Activated T-cell treated with anti-CD3 and anti-CD28 coated beads, Interleukin-2, amount 50 U/mL, for 24 hours (primary cell): ENCODE data around the gene PDZRN3.

ENCODE experiments used
- DNase-seq: peaks from one replicate; pipeline ENCODE4 v3.0.0-alpha.2; 2020
- H3K27ac Mint-ChIP-seq: 2 replicates; pipeline ENCODE4 v1.8.0; 2020; ENCODE audit warnings: mild to moderate bottlenecking, mixed read lengths
- H3K27me3 Mint-ChIP-seq: 2 replicates; pipeline ENCODE4 v1.8.0; 2020; ENCODE audit warnings: mixed read lengths
- H3K36me3 Mint-ChIP-seq: 2 replicates; pipeline ENCODE4 v1.8.0; 2020; ENCODE audit warnings: low read depth, mixed read lengths
- H3K4me1 Mint-ChIP-seq: 2 replicates; pipeline ENCODE4 v1.8.0; 2020; ENCODE audit warnings: low read depth, mixed read lengths
- H3K4me3 Mint-ChIP-seq: 2 replicates; pipeline ENCODE4 v1.8.0; 2020; ENCODE audit warnings: mild to moderate bottlenecking, moderate library complexity, mixed read lengths
- H3K9me3 Mint-ChIP-seq: 2 replicates; pipeline ENCODE4 v1.8.0; 2020; ENCODE audit warnings: mixed read lengths

The PDZRN3 gene

GRCh38 chr3:73546961-73547360, 77.8 kb downstream of the PDZRN3 start:
- H3K36me3 Mint-ChIP-seq: no peaks in the 10 kb centered on the region
- no peak overlapping the region for H3K27ac Mint-ChIP-seq
- peaks cover 3% of the 10 kb centered on the region for H3K27me3 Mint-ChIP-seq

GRCh38 chr3:73543412-73543811, 81.3 kb downstream of the PDZRN3 start:
- no peaks in the 10 kb centered on the region for H3K9me3 Mint-ChIP-seq
- no peak for DNase-seq
- no peak overlapping the region for H3K27ac Mint-ChIP-seq
- peaks cover 3% of the 10 kb centered on the region for H3K27me3 Mint-ChIP-seq
- H3K4me1 Mint-ChIP-seq: no peaks in the 10 kb centered on the region
- H3K4me3 Mint-ChIP-seq: no peak overlapping the region
- no peaks in the 10 kb centered on the region for H3K36me3 Mint-ChIP-seq

More at GRCh38 chr3:73546961-73547360, 77.8 kb downstream of the PDZRN3 start:
- no peaks in the 10 kb centered on the region for H3K4me1 Mint-ChIP-seq
- no peak overlapping the region for H3K4me3 Mint-ChIP-seq
- H3K9me3 Mint-ChIP-seq: no peaks in the 10 kb centered on the region
- no peak for DNase-seq

- DNase-seq: no peak
- H3K9me3 Mint-ChIP-seq: no peaks in the 10 kb centered on the region
- no peak overlapping the region for H3K4me3 Mint-ChIP-seq
- H3K4me1 Mint-ChIP-seq: no peaks in the 10 kb centered on the region
- H3K36me3 Mint-ChIP-seq: no peaks in the 10 kb centered on the region
- peaks cover 3% of the 10 kb centered on the region for H3K27me3 Mint-ChIP-seq
- no peak overlapping the region for H3K27ac Mint-ChIP-seq
These were observed 82.6 kb downstream of the PDZRN3 start for GRCh38 chr3:73542136-73542535.

DNA sequence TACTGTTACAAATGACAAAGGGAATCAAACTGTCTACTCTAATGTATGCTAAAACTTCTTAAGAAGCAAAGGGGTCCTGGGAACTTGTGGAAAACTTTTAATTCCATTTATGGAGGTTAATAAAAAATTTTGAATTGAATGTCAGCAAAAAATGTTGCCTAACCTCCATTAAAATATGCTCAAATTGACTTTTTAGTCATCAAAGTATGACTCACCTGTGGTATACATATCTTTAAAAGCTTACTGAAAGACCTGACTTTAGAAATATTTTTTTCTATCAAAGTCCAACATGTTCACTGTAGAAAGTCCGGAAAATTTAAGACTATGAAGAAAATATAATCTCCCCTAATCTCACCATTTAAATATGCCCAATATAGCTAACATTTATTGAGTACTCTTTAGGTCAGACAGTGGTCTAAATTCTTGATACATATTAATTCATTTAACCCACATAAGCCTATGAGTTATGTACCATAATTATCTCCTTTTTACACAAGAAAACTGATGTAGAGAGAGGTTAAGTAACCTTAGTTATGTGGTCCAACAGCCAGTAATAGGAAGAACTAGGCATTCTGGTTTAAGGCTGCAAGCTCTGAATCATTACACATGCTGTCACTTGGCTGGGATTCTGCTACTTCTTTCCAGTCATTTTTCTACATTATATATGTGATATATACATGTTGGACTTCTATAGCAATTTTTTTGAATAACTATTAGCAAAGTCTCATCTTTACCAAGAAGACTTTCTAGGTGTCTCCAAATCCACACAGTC, 83.6 kb downstream of the PDZRN3 start:
- H3K9me3 Mint-ChIP-seq: no peaks in the 10 kb centered on the region
- no peaks in the 10 kb centered on the region for H3K4me1 Mint-ChIP-seq
- H3K4me3 Mint-ChIP-seq: no peak overlapping the region
- peaks cover 3% of the 10 kb centered on the region for H3K27me3 Mint-ChIP-seq
- no peak for DNase-seq
- no peaks in the 10 kb centered on the region for H3K36me3 Mint-ChIP-seq
- H3K27ac Mint-ChIP-seq: no peak overlapping the region

DNA sequence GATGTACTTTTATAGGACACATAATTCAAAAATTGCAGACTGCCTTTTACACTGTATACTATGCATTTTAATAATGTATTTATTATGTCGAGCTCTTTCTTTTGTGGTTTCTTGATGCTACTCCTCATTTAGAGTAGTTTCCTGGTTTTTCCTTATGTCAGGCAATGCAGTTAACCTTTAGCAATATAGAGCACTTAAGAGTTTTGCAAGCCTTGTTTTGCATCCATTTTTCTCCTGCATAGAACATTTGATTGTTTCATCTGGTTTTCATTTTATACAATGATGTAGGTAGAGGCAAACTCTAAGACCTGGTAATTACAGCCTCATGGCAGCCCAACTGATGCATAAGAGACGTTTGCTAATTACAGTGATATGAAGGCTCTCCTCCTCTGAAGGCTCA, 86.3 kb downstream of the PDZRN3 start:
- H3K36me3 Mint-ChIP-seq: no peaks in the 10 kb centered on the region
- no peak overlapping the region for H3K27ac Mint-ChIP-seq
- no peaks in the 10 kb centered on the region for H3K9me3 Mint-ChIP-seq
- DNase-seq: no peak
- peaks cover 2% of the 10 kb centered on the region for H3K27me3 Mint-ChIP-seq
- H3K4me3 Mint-ChIP-seq: no peak overlapping the region
- H3K4me1 Mint-ChIP-seq: no peaks in the 10 kb centered on the region

DNA sequence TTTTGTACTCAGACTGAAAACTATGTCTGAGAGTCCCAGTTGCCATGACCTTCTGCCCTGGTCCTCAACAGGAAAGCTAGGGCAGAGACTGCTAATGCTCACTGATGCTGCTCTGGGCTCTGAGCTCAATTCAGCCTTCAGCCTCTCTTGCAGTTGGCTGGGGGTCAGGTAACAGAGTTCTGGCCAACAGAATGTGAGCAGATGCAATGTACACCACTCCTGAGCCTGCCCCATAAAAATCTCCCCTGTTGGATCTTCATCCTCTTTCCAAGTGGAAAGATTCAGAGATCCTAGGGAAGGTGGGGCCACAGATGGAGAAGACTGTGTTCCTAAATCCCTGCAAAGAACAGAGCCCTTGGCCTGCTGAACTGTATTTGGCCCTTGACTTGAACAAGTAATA, 87.8 kb downstream of the PDZRN3 start:
- H3K4me3 Mint-ChIP-seq: no peak overlapping the region
- no peak overlapping the region for H3K27ac Mint-ChIP-seq
- no peaks in the 10 kb centered on the region for H3K36me3 Mint-ChIP-seq
- no peaks in the 10 kb centered on the region for H3K4me1 Mint-ChIP-seq
- DNase-seq: no peak
- no peaks in the 10 kb centered on the region for H3K9me3 Mint-ChIP-seq
- no peaks in the 10 kb centered on the region for H3K27me3 Mint-ChIP-seq

- DNase-seq: no peak
- Mint-ChIP-seq H3K27me3 (no peaks in the 10 kb centered on the region), H3K4me3 (no peak overlapping the region), H3K9me3 (no peaks in the 10 kb centered on the region), H3K27ac (no peak overlapping the region), H3K4me1 (no peaks in the 10 kb centered on the region), H3K36me3 (no peaks in the 10 kb centered on the region)
These were observed 88.3 kb downstream of the PDZRN3 start for GRCh38 chr3:73536336-73536895.

DNA sequence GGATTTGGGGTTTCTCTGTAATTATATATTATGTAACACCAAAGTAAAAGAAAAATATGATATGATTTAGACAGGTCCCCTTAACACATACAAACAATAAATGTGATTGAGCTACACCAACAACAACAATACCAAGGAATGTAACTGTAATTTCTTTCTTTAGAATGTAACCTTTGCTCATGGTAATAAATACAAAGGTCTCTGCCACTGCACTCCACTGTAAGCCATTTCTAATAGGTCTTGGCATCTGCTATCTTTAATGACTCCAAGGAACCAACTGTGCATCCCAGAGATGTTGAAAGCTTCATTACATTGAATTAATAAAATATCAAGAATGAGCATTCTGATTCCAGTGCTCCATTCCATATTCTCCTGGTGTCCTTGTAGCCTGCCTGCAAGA, 88.8 kb downstream of the PDZRN3 start:
- H3K4me3 Mint-ChIP-seq: no peak overlapping the region
- DNase-seq: no peak
- no peaks in the 10 kb centered on the region for H3K4me1 Mint-ChIP-seq
- no peaks in the 10 kb centered on the region for H3K36me3 Mint-ChIP-seq
- H3K27ac Mint-ChIP-seq: no peak overlapping the region
- peaks cover 3% of the 10 kb centered on the region for H3K27me3 Mint-ChIP-seq
- no peaks in the 10 kb centered on the region for H3K9me3 Mint-ChIP-seq

- Mint-ChIP-seq H3K4me1 (no peaks in the 10 kb centered on the region), H3K4me3 (no peak overlapping the region), H3K36me3 (no peaks in the 10 kb centered on the region), H3K9me3 (no peaks in the 10 kb centered on the region), H3K27ac (no peak overlapping the region), H3K27me3 (peaks cover 3% of the 10 kb centered on the region)
- no peak for DNase-seq
These were observed 89.6 kb downstream of the PDZRN3 start for GRCh38 chr3:73535137-73535536.

DNA sequence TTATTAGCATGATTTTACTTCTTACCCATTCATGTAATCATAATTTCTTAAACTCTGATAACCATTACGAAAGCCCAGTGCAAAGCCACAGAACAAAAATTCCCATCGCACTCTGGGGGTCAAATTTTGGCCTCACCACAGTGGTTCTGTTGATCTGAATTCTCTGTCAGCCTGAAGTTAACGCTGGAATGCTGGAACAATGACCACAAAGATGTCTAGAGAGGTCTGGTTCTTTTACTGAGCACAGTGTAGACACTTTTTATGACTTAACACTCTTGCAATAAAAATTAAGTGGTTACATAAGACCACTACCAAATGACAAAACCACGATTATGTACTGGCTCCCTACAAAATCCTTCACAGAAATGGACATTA, 94.7 kb downstream of the PDZRN3 start:
- Mint-ChIP-seq H3K27ac (no peak overlapping the region), H3K9me3 (no peaks in the 10 kb centered on the region), H3K4me3 (no peak overlapping the region), H3K4me1 (no peaks in the 10 kb centered on the region), H3K27me3 (peaks cover 8% of the 10 kb centered on the region), H3K36me3 (no peaks in the 10 kb centered on the region)
- DNase-seq: no peak

GRCh38 chr3:73529308-73530021, 95.3 kb downstream of the PDZRN3 start:
- Mint-ChIP-seq H3K27me3 (peaks cover 8% of the 10 kb centered on the region), H3K36me3 (no peaks in the 10 kb centered on the region), H3K4me1 (no peaks in the 10 kb centered on the region), H3K27ac (no peak overlapping the region), H3K9me3 (no peaks in the 10 kb centered on the region), H3K4me3 (no peak overlapping the region)
- no peak for DNase-seq

GRCh38 chr3:73525591-73525990, 99.2 kb downstream of the PDZRN3 start:
- Mint-ChIP-seq H3K36me3 (no peaks in the 10 kb centered on the region), H3K4me3 (no peak overlapping the region), H3K27me3 (peaks cover 5% of the 10 kb centered on the region), H3K9me3 (peaks cover 4% of the 10 kb centered on the region), H3K27ac (no peak overlapping the region), H3K4me1 (no peaks in the 10 kb centered on the region)
- DNase-seq: no peak

DNA sequence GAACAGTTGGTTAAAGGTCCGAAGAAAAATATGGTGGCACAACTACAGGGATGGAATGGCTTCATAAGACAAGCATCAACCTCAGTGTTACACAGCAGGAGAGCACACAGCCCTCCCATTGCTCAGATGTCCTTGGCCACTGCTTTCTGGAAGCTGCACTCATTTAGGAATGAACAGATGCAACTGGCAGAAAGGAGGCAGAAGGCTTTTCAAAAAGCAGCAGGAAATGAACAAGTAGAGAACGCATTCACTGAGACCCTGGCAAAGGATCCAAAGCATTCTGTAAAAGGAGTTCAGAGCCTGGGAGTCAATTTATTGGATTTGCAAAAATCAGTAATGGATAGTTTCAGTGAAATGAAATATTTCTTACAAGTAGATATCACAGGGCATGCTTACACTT, 101.1 kb downstream of the PDZRN3 start:
- H3K4me1 Mint-ChIP-seq: no peaks in the 10 kb centered on the region
- H3K4me3 Mint-ChIP-seq: no peak overlapping the region
- no peaks in the 10 kb centered on the region for H3K36me3 Mint-ChIP-seq
- peaks cover 4% of the 10 kb centered on the region for H3K9me3 Mint-ChIP-seq
- no peak overlapping the region for H3K27ac Mint-ChIP-seq
- DNase-seq: no peak
- H3K27me3 Mint-ChIP-seq: peaks cover 5% of the 10 kb centered on the region

DNA sequence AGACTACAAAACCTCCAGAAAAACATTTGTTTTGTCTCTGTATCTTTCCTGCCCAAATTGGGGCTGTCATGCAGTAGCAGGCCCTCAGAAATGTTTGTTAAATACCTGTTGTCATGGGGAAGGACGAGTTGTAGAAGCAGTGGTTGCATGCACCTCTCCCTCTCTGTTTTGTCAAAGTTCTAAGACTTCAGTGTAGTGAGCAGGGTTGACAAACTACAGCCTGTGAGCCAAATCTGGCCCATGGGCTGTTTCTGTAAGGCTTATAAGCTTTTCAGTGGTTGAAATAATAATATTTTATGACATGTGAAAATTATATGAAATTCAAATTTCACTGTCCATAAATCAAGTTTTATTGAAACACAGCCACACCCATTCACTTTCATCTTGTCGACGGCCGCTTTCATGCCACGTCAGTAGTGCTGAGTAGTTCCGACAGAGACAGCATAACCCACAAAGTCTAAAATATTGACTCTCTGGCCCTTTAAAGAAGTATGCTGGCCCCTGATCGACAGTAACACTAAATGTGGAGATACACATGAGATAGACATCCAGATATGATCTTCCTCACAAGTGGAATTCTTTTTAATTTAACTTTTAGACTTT, 102.9 kb downstream of the PDZRN3 start:
- no peaks in the 10 kb centered on the region for H3K27me3 Mint-ChIP-seq
- no peaks in the 10 kb centered on the region for H3K36me3 Mint-ChIP-seq
- peaks cover 4% of the 10 kb centered on the region for H3K9me3 Mint-ChIP-seq
- no peak overlapping the region for H3K27ac Mint-ChIP-seq
- H3K4me1 Mint-ChIP-seq: no peaks in the 10 kb centered on the region
- no peak for DNase-seq
- no peak overlapping the region for H3K4me3 Mint-ChIP-seq

DNA sequence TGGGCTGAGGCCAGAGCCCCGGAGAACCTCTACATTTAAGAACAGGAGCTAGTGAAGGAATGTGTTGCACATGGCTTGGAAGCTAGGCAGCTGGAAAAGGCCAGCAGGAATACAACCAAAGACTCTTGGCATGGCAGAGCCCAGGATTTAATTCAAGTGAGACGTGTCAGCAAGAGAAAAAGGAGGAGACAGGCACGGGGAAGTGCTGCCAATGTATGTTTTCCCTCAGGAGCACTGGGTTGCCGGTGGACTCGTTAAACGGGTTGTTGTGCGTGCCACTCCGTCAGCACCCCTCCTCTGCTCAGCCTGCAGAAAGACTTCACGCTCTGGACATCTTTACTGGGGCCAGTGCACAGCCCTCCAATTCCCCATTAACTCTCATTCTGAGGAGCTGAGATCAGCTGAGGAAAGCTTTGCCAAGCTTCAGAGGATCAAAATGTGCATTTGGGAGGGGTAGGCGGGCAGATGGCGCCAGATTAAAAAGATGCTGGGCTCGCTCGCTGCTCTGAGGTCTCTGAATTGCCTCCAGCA, 103.7 kb downstream of the PDZRN3 start:
- Mint-ChIP-seq H3K4me3 (no peak overlapping the region), H3K27me3 (no peaks in the 10 kb centered on the region), H3K27ac (no peak overlapping the region), H3K4me1 (no peaks in the 10 kb centered on the region), H3K36me3 (no peaks in the 10 kb centered on the region), H3K9me3 (peaks cover 4% of the 10 kb centered on the region)
- no peak for DNase-seq
